Medulla oblongata (tissue), 1 donor: Measurements from ENCODE around the gene SHROOM1.
A peak's percentile ranks its signal among the peaks of the same experiment; 100 is the strongest.
"Not testable (repeated sequence)": the region's sequence is repeated elsewhere in the genome, so short reads cannot be mapped to it uniquely, and the experiment has no call there.

Experiments used
- DNase-seq: peaks from one replicate; pipeline ENCODE4 v3.0.0-alpha.2; 2015; ENCODE audit errors: extremely low spot score

SHROOM1 gene

GRCh38 chr5:132807163-132807838 is 23.1 kb downstream of the SHROOM1 start:
- peak; percentile 82 for DNase-seq

GRCh38 chr5:132806804-132807162 is 23.7 kb downstream of the SHROOM1 start:
- not testable (repeated sequence) for DNase-seq

GRCh38 chr5:132805872-132806271 is 24.6 kb downstream of the SHROOM1 start:
- DNase-seq, result not testable (repeated sequence)

- not testable (repeated sequence) for DNase-seq
These were observed 26.2 kb downstream of the SHROOM1 start for GRCh38 chr5:132804219-132804618.

GRCh38 chr5:132802685-132803066 is 27.8 kb downstream of the SHROOM1 start:
- not testable (repeated sequence) for DNase-seq

GRCh38 chr5:132802044-132802684 is 28.3 kb downstream of the SHROOM1 start:
- peak; percentile 13 for DNase-seq

GRCh38 chr5:132800545-132800944 is 29.9 kb downstream of the SHROOM1 start:
- peak; percentile 93 for DNase-seq

GRCh38 chr5:132799392-132799791 is 31.1 kb downstream of the SHROOM1 start:
- no peak for DNase-seq

GRCh38 chr5:132797651-132798050 is 32.8 kb downstream of the SHROOM1 start:
- DNase-seq, result peak; percentile 83

GRCh38 chr5:132791026-132791425 is 39.4 kb downstream of the SHROOM1 start:
- no peak for DNase-seq

- peak; percentile 68 for DNase-seq
These were observed 40.1 kb downstream of the SHROOM1 start for GRCh38 chr5:132790201-132790865.

GRCh38 chr5:132788990-132789886 is 41.2 kb downstream of the SHROOM1 start:
- peak; percentile 11 for DNase-seq

- DNase-seq, result no peak
These were observed 41.9 kb downstream of the SHROOM1 start for GRCh38 chr5:132788508-132788907.

GRCh38 chr5:132787076-132787475 is 43.4 kb downstream of the SHROOM1 start:
- no peak for DNase-seq

- no peak for DNase-seq
These were observed 44.6 kb downstream of the SHROOM1 start for GRCh38 chr5:132785864-132786263.

GRCh38 chr5:132785365-132785764 is 45.1 kb downstream of the SHROOM1 start:
- no peak for DNase-seq

- DNase-seq, result peak; percentile 83
These were observed 48.3 kb downstream of the SHROOM1 start for GRCh38 chr5:132782101-132782500.

GRCh38 chr5:132781029-132781428 is 49.4 kb downstream of the SHROOM1 start:
- DNase-seq, result no peak

GRCh38 chr5:132780577-132780976 is 49.9 kb downstream of the SHROOM1 start:
- DNase-seq, result no peak

GRCh38 chr5:132779961-132780360 is 50.5 kb downstream of the SHROOM1 start:
- peak; percentile 93 for DNase-seq

- no peak for DNase-seq
These were observed 51.6 kb downstream of the SHROOM1 start for GRCh38 chr5:132778856-132779255.

GRCh38 chr5:132778129-132778528 is 52.3 kb downstream of the SHROOM1 start:
- DNase-seq, result no peak
